GM19238 (cell line): ENCODE data around the gene EBI3.
A peak's percentile ranks its signal among the peaks of the same experiment; 100 is the strongest.
"Not testable (repeated sequence)": the region's sequence is repeated elsewhere in the genome, so short reads cannot be mapped to it uniquely, and the experiment has no call there.

Experiments used
- DNase-seq: peaks from one replicate; pipeline ENCODE4 v3.0.0; 2011; ENCODE audit warnings: low spot score; ENCODE audit not compliant: insufficient read length

The EBI3 gene

GRCh38 chr19:4234142-4234861 lies 5.0 kb downstream of the EBI3 start:
- no peak for DNase-seq

GRCh38 chr19:4234862-4235201 lies 5.5 kb downstream of the EBI3 start:
- no peak for DNase-seq

GRCh38 chr19:4237510-4237909 lies 8.2 kb downstream of the EBI3 start:
- DNase-seq: not testable (repeated sequence)

GRCh38 chr19:4238831-4239230 lies 9.5 kb downstream of the EBI3 start:
- no peak for DNase-seq

- DNase-seq: no peak
Observed at GRCh38 chr19:4241824-4242430, 12.6 kb downstream of the EBI3 start.

- DNase-seq: not testable (repeated sequence)
Observed at GRCh38 chr19:4245938-4246337, 16.6 kb downstream of the EBI3 start.

- peak; percentile 99 for DNase-seq
Observed at GRCh38 chr19:4246767-4247593, 17.7 kb downstream of the EBI3 start, which contains the start of gene YJU2. TSS of gene YJU2 (plus strand) at chr19:4247080. CDS start at chr19:4247147, 67 bp downstream.

GRCh38 chr19:4256563-4256962 lies 27.2 kb downstream of the EBI3 start:
- DNase-seq: no peak

- DNase-seq: no peak
Observed at GRCh38 chr19:4257025-4257424, 27.7 kb downstream of the EBI3 start.

GRCh38 chr19:4258181-4258580 lies 28.9 kb downstream of the EBI3 start:
- no peak for DNase-seq

GRCh38 chr19:4260613-4261191 lies 31.4 kb downstream of the EBI3 start:
- no peak for DNase-seq

- no peak for DNase-seq
Observed at GRCh38 chr19:4264812-4265211, 35.5 kb downstream of the EBI3 start.

GRCh38 chr19:4266253-4267000 lies 37.1 kb downstream of the EBI3 start:
- no peak for DNase-seq

- DNase-seq: peak; percentile 58
Observed at GRCh38 chr19:4267101-4267900, 38.0 kb downstream of the EBI3 start.

- DNase-seq: no peak
Observed at GRCh38 chr19:4267901-4268815, 38.8 kb downstream of the EBI3 start.

GRCh38 chr19:4268816-4269430 lies 39.6 kb downstream of the EBI3 start:
- no peak for DNase-seq

- DNase-seq: no peak
Observed at GRCh38 chr19:4272894-4273293, 43.6 kb downstream of the EBI3 start.

GRCh38 chr19:4274321-4274686 lies 45.0 kb downstream of the EBI3 start:
- not testable (repeated sequence) for DNase-seq

- no peak for DNase-seq
Observed at GRCh38 chr19:4277191-4277696, 47.9 kb downstream of the EBI3 start.
